ENCODE results near the gene MARCHF6. TPM values are rescaled to one million over a fixed set of nuclear protein-coding genes. Genes with fewer than 3 reads are reported as not detected.

Gene MARCHF6
- total and polyA plus RNA-seq, 2 of the 8 experiments (the other 6 are each of a cell fraction or from before 2014, with no cell fraction given), result 93.1 to 118 TPM

- TF ChIP-seq TBP (IDR thresholded peaks at IDR 0.05; ENCODE audit: low read depth, low read length) (peak; percentile 78), EP300 (IDR thresholded peaks at IDR 0.05; ENCODE audit: borderline replicate concordance in 1 of 2, low read depth in 2 of 2, low read length in 2 of 2) (peak in 1 of 2 experiments; percentile 77; a peak in 1 of 3 replicates), SUZ12 (IDR thresholded peaks at IDR 0.05; ENCODE audit: low read length) (peak; percentile 44; the same call in 1 of the 2 replicates), CREB1 (IDR thresholded peaks at IDR 0.05) (peak; percentile 79), TCF12 (IDR thresholded peaks at IDR 0.05; ENCODE audit: low read depth, low read length) (peak; percentile 92), POLR2AphosphoS5 (IDR thresholded peaks at IDR 0.05; ENCODE audit: low read depth, low read length) (peak; percentile 92), MAX (IDR thresholded peaks at IDR 0.05) (peak; percentile 96), HDAC2 (IDR thresholded peaks at IDR 0.05; ENCODE audit: borderline replicate concordance in 1 of 2, low read depth in 2 of 2, low read length in 2 of 2) (peak in 1 of 2 experiments; percentile 76; a peak in 2 of 4 replicates), KDM5A (IDR thresholded peaks at IDR 0.05; ENCODE audit: low read length) (no peak), CEBPB (IDR thresholded peaks at IDR 0.05; ENCODE audit: low read depth, low read length) (no peak)
These were observed at the start of gene MARCHF6 (continued) for GRCh38 chr5:10353241-10354047.

Data from H1 (cell line).